GM18519 (cell line): ENCODE results near the gene PTPN21.

Source experiments
- ATAC-seq: cut with Tn5 transposase; IDR thresholded peaks from one replicate; pipeline ENCODE4 v1.9.1; 2021; ENCODE audit warnings: mild to moderate bottlenecking, moderate library complexity; ENCODE audit not compliant: unreplicated experiment, low FRiP score

PTPN21 gene

DNA sequence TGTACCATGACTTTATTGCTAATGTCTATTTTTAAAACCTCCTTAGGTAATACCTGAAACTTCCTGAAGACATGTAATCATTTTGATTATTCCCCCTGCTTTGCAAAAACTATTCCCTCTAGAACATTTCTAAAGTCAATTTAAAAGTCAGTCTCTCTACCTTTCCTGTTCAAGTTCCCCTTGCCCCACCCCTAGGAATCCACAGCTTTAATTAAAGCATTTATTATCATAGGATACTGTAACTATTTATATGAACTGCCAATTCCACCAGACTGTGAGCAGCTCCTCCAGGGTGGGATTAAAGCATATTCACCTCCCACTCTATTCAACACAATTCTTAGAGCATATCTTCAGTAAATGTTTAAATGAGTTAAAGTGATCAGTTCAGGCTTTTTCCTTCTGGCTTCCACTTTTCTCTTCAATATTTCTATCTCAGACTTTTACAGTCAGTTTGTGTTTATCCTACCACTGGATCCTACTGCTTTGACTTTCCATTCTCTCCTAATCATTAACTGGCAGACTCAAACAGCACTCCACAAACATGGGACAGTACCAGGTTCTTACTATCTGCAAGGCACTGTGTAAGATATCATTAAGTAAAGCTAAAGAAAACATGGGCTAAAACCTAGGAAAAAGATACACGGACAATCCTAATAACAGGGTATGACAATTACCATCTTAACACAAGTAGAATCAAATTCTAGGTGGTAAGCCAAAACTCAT, 39.1 kb downstream of the PTPN21 start:
- ATAC-seq: no peak

GRCh38 chr14:88507208-88507607, 47.6 kb downstream of the PTPN21 start:
- ATAC-seq: no peak

DNA sequence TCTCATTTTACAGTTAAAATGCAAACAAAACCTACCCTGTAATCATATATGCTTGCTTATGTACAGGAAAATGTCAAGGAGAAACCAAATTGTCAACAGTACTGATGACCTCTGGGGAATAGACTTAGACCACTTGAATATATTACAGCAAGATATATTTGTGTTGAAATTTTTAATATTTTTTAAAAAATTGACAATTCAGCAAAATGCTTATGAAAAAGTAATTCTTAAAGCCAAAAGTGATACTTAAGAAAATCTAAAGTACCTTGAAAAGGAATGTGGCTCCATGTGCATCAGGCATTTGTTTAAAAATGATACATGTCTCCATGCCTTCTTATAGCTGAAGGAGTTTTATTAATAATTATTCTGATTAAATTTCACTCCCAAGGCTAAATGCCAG, 49.2 kb downstream of the PTPN21 start:
- ATAC-seq: no peak

- no peak for ATAC-seq
These were observed 50.2 kb downstream of the PTPN21 start for GRCh38 chr14:88504602-88505001.

DNA sequence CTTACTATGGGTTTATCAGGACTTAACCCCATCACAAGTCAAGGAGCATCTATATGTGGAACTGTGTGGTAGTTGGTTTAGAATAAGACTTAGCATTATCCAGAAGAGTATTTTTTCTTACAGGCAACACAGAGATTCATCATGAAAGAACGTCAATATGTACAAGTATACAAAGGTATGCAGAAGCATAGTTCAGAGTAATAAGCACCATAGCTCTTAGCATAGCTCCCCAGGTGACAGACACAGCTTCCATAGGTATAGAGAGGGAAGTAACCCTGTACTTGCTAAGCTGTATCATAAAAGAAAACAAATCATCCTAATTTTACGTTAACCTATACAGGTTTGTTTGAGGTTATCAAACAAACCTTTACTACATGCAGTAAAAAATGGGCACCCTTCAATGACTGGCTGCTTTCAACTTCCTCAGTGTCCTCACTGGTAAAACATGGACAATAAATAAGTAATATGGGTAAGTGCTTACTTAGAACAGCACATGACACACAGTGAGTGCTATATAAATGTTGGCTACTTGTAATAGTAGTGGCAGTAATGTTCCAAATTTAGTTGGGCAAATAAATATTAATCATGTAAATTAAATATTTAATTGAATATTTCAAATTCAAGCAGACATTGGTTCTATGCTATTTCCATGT, 50.9 kb downstream of the PTPN21 start:
- ATAC-seq: no peak

DNA sequence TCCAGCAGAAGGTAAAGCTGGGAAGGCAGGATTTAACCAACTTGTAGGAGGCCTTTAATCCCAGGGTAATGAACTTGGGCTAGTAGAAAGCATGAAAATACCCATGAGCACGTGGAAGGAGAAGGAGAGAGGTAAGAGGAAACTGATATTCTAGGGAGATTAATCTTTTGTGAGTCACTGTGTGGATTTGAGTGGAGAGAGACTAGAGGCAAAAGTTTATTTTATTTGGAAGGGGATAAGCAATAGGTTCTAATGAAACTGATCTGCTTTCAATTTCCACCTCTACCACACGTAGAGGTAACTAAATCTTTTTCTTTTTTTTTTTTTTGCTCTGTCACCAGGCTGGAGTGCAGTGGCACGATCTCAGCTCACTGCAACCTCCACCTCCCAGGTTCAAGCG, 52.1 kb downstream of the PTPN21 start:
- ATAC-seq: no peak

GRCh38 chr14:88500611-88501010, 54.2 kb downstream of the PTPN21 start:
- ATAC-seq: no peak

- ATAC-seq: no peak
These were observed 55.6 kb downstream of the PTPN21 start for GRCh38 chr14:88499225-88499624.

GRCh38 chr14:88496414-88496813, 58.4 kb downstream of the PTPN21 start:
- ATAC-seq: no peak

GRCh38 chr14:88493392-88494185, 61.2 kb downstream of the PTPN21 start:
- no peak for ATAC-seq

DNA sequence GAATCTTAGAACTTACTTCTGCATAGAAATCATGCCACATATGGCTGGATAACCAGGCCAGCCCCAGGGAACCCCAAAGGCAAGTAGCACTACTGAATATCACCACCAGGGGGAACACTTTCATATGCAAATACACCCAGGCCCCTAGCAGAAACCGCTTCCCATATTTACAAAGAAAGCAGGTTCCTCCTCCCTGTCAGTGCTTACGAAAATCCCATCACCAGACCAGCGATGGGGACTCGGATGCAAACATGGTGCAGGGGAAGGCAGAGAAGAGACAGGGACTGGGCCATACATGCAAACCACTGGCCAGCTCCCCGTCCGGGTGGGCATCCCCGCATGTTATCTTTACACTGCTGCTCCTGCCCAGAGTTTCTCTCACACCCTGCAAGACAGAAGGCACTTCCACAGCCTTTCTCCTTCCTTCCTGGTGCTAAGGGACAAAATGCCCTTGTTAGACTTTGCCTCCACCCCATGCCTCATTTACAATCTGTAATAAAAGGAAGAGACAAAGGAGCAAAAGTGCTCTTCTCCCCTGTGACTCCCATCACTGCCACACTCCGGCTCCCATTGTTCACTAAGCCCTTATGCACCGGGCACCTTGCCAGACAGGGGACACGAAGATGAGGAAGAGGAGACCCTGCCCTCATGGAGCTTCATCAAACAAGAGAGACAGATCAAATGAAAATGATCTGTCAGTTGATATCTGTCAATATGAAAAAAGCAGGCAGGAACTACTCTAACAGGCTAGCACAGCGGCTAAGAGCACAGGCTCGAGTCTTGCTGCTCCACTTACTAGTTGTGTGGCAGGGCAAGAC, 62.3 kb downstream of the PTPN21 start:
- peak; percentile 87 for ATAC-seq

GRCh38 chr14:88490168-88490567, 64.6 kb downstream of the PTPN21 start:
- no peak for ATAC-seq

GRCh38 chr14:88488897-88489296, 65.9 kb downstream of the PTPN21 start:
- ATAC-seq: no peak

GRCh38 chr14:88488081-88488480, 66.7 kb downstream of the PTPN21 start:
- ATAC-seq: no peak

GRCh38 chr14:88482524-88482923, 72.3 kb downstream of the PTPN21 start:
- no peak for ATAC-seq

DNA sequence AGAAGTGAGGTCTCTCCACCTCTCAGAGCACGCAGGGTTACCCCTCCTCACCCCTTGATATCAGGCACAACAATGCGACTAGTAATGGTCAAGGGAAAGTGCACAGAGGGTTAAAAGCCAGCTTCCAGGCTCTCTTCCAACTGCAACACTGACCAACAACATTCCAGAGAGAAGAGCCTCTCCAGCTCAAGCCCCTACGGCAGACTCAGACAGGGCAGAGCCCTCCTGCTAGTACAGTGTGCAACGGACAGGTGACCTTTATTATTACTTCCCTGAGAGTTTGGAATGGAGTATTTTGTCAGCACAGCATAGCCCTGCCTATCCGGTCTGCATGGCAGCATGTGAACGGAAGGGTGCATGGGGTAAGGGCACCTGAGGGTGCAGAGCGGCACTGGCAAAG, 73.0 kb downstream of the PTPN21 start:
- no peak for ATAC-seq

GRCh38 chr14:88481059-88481458, 73.7 kb downstream of the PTPN21 start:
- ATAC-seq: no peak

- no peak for ATAC-seq
These were observed 75.2 kb downstream of the PTPN21 start for GRCh38 chr14:88479574-88479987.

DNA sequence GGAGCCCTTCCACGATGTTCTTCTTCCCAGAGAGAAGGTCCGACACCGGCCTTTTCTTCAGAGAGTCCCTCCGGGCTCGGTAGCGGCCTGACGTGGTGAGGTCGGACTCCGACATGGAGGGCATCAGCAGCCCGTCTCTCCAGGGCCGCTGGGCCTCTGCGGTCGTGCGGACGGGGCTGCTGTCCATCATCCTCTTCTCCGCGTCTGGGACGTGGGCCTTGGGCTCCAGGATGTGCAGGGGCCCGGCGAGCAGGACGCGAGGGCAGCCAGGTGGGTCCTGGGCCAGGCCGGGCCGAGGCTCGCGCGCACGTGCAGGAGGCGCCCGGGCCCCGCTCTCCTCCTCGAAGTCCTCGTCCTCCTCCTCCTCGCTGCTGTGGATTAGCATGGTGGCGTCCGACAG, 75.9 kb downstream of the PTPN21 start:
- no peak for ATAC-seq

GRCh38 chr14:88477513-88478250, 77.1 kb downstream of the PTPN21 start:
- no peak for ATAC-seq
